ENCODE measurements around the gene WDR1. TPM values are rescaled to one million over a fixed set of nuclear protein-coding genes. Genes with fewer than 3 reads are reported as not detected.

WDR1 gene
- total and polyA plus RNA-seq, 2 donors from 2014 or later: 176 to 313 TPM

- H3K4me3 ChIP-seq (ENCODE audit: low read length in 3 of 3): no peak overlapping the region
- H3K27me3 ChIP-seq (ENCODE audit: control insufficient read depth, insufficient read depth, low read length): no peaks in the 10 kb centered on the region
- TF ChIP-seq CTCF (IDR thresholded peaks at IDR 0.05; ENCODE audit: borderline replicate concordance, extremely low read depth, insufficient read depth): no peak
- H3K36me3 ChIP-seq (ENCODE audit: control insufficient read depth in 2 of 3, insufficient read depth in 3 of 3, low read length in 3 of 3): no peaks in the 10 kb centered on the region
- no peak for DNase-seq
- H3K9ac ChIP-seq (ENCODE audit: low read length in 3 of 3): no peak overlapping the region
- no peak for FAIRE-seq
- H3K27ac ChIP-seq (ENCODE audit: low read depth in 2 of 2, low read length in 2 of 2): no peak overlapping the region
- no peaks in the 10 kb centered on the region for H3K9me3 ChIP-seq (ENCODE audit: control insufficient read depth in 2 of 3, insufficient read depth in 1 of 3, low read length in 3 of 3)
- peaks cover 0 to 6% (median 2%) of the 10 kb centered on the region in 3 donors for H3K4me1 ChIP-seq (ENCODE audit: control insufficient read depth in 2 of 3, insufficient read depth in 2 of 3, low read depth in 1 of 3, low read length in 3 of 3)
- intact Hi-C loops (cut with DNase I): no loop called here
These were observed 46.7 kb upstream of the WDR1 start for GRCh38 chr4:10163296-10163695.

- intact Hi-C loops (cut with DNase I): no loop called here
- Histone ChIP-seq H3K4me3 (ENCODE audit: low read length in 3 of 3) (no peak overlapping the region), H3K4me1 (ENCODE audit: control insufficient read depth in 2 of 3, insufficient read depth in 2 of 3, low read depth in 1 of 3, low read length in 3 of 3) (peaks cover 0 to 6% (median 2%) of the 10 kb centered on the region in 3 donors), H3K27me3 (ENCODE audit: control insufficient read depth, insufficient read depth, low read length) (no peaks in the 10 kb centered on the region), H3K36me3 (ENCODE audit: control insufficient read depth in 2 of 3, insufficient read depth in 3 of 3, low read length in 3 of 3) (no peaks in the 10 kb centered on the region), H3K27ac (ENCODE audit: low read depth in 2 of 2, low read length in 2 of 2) (no peak overlapping the region), H3K9me3 (ENCODE audit: control insufficient read depth in 2 of 3, insufficient read depth in 1 of 3, low read length in 3 of 3) (no peaks in the 10 kb centered on the region), H3K9ac (ENCODE audit: low read length in 3 of 3) (no peak overlapping the region)
- TF ChIP-seq CTCF (IDR thresholded peaks at IDR 0.05; ENCODE audit: borderline replicate concordance, extremely low read depth, insufficient read depth): no peak
- DNase-seq (no peak), FAIRE-seq (no peak)
These were observed 45.9 kb upstream of the WDR1 start for GRCh38 chr4:10162341-10163000.

- H3K27me3 ChIP-seq (ENCODE audit: control insufficient read depth, insufficient read depth, low read length): no peaks in the 10 kb centered on the region
- intact Hi-C loops (cut with DNase I): no loop called here
- H3K4me1 ChIP-seq (ENCODE audit: control insufficient read depth in 2 of 3, insufficient read depth in 2 of 3, low read depth in 1 of 3, low read length in 3 of 3): peaks cover 0 to 6% (median 2%) of the 10 kb centered on the region in 3 donors
- no peak overlapping the region for H3K27ac ChIP-seq (ENCODE audit: low read depth in 2 of 2, low read length in 2 of 2)
- DNase-seq: no peak
- H3K36me3 ChIP-seq (ENCODE audit: control insufficient read depth in 2 of 3, insufficient read depth in 3 of 3, low read length in 3 of 3): no peaks in the 10 kb centered on the region
- TF ChIP-seq CTCF (IDR thresholded peaks at IDR 0.05; ENCODE audit: borderline replicate concordance, extremely low read depth, insufficient read depth): no peak
- no peak for FAIRE-seq
- H3K9me3 ChIP-seq (ENCODE audit: control insufficient read depth in 2 of 3, insufficient read depth in 1 of 3, low read length in 3 of 3): no peaks in the 10 kb centered on the region
- H3K4me3 ChIP-seq (ENCODE audit: low read length in 3 of 3): no peak overlapping the region
- no peak overlapping the region for H3K9ac ChIP-seq (ENCODE audit: low read length in 3 of 3)
These were observed 45.2 kb upstream of the WDR1 start for GRCh38 chr4:10161840-10162239.

GRCh38 chr4:10161146-10161545, 44.5 kb upstream of the WDR1 start:
- Histone ChIP-seq H3K9ac (ENCODE audit: low read length in 3 of 3) (no peak overlapping the region), H3K4me1 (ENCODE audit: control insufficient read depth in 2 of 3, insufficient read depth in 2 of 3, low read depth in 1 of 3, low read length in 3 of 3) (peaks cover 0 to 6% (median 2%) of the 10 kb centered on the region in 3 donors), H3K9me3 (ENCODE audit: control insufficient read depth in 2 of 3, insufficient read depth in 1 of 3, low read length in 3 of 3) (no peaks in the 10 kb centered on the region), H3K36me3 (ENCODE audit: control insufficient read depth in 2 of 3, insufficient read depth in 3 of 3, low read length in 3 of 3) (no peaks in the 10 kb centered on the region), H3K4me3 (ENCODE audit: low read length in 3 of 3) (no peak overlapping the region), H3K27me3 (ENCODE audit: control insufficient read depth, insufficient read depth, low read length) (no peaks in the 10 kb centered on the region), H3K27ac (ENCODE audit: low read depth in 2 of 2, low read length in 2 of 2) (no peak overlapping the region)
- no peak for TF ChIP-seq CTCF (IDR thresholded peaks at IDR 0.05; ENCODE audit: borderline replicate concordance, extremely low read depth, insufficient read depth)
- no peak for DNase-seq
- no peak for FAIRE-seq
- intact Hi-C loops (cut with DNase I): no loop called here

Data from kidney (tissue), 14 donors.